HG03175 (cell line): ENCODE results near the gene HSPBAP1.

Experiments used
- ATAC-seq: cut with Tn5 transposase; IDR thresholded peaks from one replicate; pipeline ENCODE4 v1.9.1; 2021; ENCODE audit warnings: mild to moderate bottlenecking, moderate library complexity; ENCODE audit not compliant: unreplicated experiment

The HSPBAP1 gene, protein sequence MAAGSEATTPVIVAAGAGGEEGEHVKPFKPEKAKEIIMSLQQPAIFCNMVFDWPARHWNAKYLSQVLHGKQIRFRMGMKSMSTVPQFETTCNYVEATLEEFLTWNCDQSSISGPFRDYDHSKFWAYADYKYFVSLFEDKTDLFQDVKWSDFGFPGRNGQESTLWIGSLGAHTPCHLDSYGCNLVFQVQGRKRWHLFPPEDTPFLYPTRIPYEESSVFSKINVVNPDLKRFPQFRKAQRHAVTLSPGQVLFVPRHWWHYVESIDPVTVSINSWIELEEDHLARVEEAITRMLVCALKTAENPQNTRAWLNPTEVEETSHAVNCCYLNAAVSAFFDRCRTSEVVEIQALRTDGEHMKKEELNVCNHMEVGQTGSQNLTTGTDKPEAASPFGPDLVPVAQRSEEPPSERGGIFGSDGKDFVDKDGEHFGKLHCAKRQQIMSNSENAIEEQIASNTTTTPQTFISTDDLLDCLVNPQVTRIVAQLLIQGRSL

GRCh38 chr3:122793568-122794416, at the start of gene HSPBAP1:
HSPBAP1 (minus strand) TSS chr3:122793831; CDS start chr3:122793680, 151 bp downstream.
- peak; percentile 68 for ATAC-seq

DNA sequence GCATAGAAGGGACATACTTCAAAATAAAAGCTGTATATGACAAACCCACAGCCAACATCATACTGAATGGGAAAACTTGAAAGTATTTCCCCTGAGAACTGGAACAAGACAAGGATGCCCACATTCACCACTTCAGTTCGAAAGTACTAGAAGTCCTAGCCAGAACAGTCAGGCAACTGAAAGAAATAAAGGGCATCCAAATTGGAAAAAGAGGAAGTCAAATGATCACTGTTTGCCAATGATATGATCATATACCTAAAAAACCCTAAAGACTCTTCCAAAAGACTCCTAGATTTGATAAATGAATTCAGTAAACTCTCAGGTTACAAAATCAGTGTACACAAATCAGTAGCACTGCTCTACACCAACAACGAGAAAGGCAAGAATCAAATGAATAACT, 42.0 kb upstream of the HSPBAP1 start:
- ATAC-seq = no peak

- no peak for ATAC-seq
These were observed 34.6 kb upstream of the HSPBAP1 start for GRCh38 chr3:122828281-122828680.

DNA sequence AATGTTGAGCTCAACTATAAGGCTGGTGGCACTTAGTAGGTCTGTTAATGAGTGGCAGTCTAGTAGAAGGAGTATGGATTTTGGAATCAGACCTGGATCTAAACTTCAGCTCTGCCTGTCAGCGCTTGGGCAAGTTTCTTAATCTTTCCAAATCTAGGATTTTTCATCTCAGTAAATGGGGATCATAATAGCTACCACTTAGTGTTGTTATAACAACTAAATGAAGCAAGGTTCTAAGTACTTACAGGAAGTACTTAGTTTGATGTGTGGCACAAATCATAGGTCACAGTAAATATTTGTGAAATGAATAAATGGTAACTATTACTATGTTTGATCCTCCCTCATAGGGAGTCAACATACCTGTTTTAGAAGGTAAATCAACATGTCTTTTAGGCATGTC, 32.6 kb upstream of the HSPBAP1 start:
- ATAC-seq = no peak

DNA sequence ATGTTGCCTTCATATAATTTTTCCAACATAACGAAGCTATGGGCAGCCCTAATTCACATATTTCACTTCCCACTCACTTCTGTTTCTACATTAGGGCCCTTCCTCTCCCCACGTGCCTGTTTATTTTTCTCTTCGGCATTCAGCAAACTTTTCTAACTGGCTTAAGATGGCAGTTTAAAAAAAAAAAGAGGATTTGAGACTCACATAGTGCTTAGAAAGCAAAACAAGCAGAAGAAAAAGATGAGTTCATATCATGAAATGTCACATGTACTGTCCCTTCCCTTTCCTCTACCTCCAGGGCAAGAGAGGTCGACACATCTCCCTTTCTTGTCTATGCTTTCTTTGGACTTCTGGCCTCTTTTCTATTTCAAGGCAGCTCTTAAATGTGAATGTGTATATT, 31.8 kb upstream of the HSPBAP1 start:
- ATAC-seq = no peak

DNA sequence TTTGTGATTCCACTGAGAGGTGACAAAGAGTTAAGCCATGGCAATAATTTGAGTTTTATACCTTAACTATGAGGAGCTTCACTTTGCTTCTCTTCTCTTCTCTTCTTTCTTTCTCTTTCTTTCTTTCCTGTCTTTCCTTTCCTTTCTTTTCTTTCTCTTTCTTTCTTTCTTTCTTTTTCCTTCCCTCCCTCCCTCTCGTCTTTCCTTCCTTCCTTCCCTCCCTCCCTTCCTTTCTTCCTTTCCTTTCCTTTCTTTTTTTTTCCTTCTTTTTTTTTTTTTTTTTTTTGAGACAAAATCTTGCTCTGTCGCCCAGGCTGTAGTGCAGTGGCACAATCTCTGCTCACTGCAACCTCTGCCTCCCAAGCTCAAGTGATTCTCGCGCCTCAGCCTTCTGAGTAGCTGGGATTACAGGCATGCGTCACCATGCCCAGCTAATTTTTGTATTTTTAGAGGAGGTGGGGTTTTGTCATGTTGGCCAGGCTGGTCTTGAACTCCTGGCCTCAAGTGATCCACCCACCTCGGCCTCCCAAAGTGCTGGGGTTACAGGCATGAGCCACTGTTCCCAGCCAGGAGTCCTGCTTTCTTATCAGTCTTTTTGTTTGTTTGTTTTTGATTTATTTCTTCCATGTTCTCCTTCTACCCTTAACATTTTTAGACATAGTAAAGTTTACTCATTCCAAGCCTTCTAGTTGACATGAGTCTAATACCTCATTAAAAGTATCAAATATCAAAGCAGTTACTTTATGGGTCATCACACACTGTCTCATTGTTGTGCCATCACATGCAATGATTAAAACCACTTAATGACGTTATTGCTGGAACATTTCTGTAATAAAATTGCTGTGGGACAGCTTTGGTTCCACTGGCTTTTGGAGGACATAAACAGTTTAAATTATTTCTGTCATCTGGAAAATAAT, 31.1 kb upstream of the HSPBAP1 start:
- no peak for ATAC-seq

DNA sequence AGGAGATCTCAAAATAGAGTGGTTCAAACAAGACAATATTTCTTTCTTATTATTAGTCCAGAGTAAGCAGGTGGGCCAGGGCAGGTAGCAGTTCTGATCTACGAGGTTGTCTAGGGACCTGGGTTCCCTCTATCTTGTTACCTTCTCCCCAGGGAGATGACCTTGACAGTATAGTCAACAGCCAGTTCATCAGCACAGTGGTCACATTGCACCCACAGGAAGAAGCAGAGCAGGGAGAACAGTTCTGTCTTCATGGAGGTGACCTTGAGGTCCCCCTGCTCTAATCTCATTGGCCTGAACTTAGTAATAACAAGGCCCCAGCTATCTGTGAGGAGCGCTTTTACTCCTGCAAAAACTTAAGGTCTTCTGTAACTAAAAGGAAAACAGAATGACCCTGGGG, 23.0 kb upstream of the HSPBAP1 start:
- ATAC-seq = no peak

- ATAC-seq = no peak
These were observed 17.1 kb upstream of the HSPBAP1 start for GRCh38 chr3:122810734-122811133.

- ATAC-seq = no peak
These were observed 10.3 kb upstream of the HSPBAP1 start for GRCh38 chr3:122803977-122804376.

- no peak for ATAC-seq
These were observed 8.7 kb upstream of the HSPBAP1 start for GRCh38 chr3:122802323-122802722.

DNA sequence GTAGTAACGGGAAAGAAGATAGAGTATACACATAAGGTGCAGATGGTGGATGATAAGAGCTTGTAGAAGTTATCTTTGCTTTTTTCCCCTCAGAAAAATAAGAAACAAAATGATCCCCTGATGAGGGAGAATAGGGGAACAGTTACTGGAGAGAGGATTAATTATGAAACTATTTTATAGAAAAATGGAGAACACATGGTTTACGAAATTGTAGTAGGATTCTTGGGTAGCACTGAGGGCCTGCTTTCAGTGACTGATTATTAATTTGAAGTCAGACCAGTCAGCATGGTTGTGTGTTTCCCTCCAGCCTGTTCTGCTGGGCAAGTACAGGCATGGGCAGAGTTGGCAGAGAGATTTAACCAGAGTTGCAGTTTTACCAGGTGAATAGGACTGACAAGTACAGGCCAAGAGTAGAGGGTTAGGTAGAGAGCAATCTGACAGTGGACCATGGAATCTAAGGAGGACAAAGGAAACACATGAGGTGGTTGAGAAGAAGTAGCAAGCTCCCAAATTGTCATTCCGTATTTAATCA, 7.1 kb upstream of the HSPBAP1 start:
- ATAC-seq = no peak

- ATAC-seq = no peak
These were observed 6.4 kb upstream of the HSPBAP1 start for GRCh38 chr3:122800031-122800430.

GRCh38 chr3:122799322-122799721, 5.7 kb upstream of the HSPBAP1 start:
- no peak for ATAC-seq

DNA sequence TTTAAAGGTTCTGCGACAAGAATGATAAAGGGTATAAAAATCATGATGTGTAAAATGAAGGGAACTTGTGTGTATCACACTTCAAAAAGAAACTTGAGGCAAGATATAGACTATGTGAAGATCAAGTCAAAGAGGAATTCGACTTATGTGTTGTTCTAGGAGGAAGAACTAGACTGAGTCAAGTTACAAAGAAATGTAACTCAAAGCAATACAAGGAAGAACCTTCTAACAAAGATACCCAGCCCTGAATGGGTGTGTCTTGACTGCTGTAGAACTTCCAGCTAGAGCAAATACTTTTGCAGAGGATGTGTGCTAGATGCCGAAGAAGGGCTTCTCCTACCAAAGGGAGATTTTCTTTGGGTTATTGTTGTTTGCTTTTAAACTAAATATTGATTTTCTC, 3.7 kb upstream of the HSPBAP1 start:
- no peak for ATAC-seq

DNA sequence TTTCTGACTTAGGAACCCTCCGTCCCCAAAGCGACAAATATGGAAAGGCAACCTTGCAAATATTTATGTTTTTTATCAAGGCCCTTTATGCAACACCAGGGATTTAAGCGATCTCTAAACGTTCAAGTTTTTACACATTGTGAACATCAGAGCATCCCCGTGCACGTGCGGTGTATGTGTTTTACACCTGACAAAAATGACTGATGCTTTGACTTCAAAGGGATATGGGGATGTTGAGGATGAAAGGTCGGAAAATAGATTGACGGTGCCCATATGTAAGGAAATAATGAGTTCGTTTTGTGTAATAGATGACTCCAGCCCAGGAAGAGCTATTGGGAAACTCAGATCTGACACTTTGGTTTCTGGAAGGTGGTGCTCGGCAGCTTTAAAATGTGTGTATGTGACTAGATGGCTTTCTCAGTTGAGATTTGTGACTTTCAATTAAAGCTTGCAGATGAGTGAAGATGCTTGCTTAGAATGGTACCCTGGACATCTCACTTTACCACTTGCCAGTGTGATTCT, 2.1 kb upstream of the HSPBAP1 start:
- no peak for ATAC-seq

DNA sequence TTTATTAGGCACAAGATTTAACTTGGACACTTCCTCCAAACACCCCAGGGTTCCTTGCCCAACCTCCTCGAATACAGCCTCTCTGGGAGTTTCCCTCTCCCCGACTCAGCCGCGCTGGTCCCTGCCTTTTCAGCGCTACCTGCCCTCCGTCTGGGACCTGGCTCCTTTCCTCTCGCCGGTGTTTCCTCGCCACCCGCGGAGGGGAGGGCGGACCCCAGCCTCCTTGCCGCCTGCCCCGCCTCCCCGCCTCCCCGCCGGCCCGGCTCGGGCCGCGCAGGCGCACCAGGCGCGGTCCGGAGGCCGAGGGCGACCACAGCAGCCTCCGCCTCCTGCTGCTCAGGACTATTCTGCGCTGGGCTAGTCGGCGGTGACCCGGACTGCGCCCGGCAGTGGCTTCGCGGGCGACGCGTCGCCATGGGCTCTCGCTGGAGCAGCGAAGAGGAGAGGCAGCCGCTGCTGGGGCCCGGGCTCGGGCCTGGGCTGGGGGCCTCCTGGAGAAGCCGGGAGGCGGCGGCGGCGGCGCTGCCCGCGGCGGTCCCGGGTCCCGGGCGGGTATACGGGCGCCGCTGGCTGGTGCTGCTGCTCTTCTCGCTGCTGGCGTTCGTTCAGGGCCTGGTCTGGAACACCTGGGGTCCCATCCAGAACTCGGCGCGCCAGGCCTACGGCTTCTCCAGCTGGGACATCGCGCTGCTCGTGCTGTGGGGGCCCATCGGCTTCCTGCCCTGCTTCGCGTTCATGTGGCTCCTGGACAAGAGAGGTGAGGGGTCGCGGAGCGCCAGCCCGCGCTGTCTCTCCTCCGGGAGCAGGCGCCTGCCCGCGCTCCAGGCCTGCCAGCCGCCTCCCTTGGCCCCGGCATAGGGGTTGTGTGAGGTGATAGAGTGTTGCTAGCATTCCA, 1.4 kb upstream of the HSPBAP1 start, which contains the start of gene SLC49A4:
Gene SLC49A4, plus strand, starts transcription at position 291 of the 895 bp plus-strand sequence. Its CDS starts 124 bp downstream, at position 415.
- peak; percentile 71 for ATAC-seq

GRCh38 chr3:122794483-122794778, 800 bp upstream of the HSPBAP1 start:
- ATAC-seq = no peak

GRCh38 chr3:122789585-122790273, 3.9 kb downstream of the HSPBAP1 start:
- no peak for ATAC-seq

GRCh38 chr3:122787872-122788271, 5.8 kb downstream of the HSPBAP1 start:
- ATAC-seq = no peak
